GDM1 (cell line): ENCODE data around the gene RIPK4.

Experiments
- DNase-seq: peaks from one replicate; lab custom pipeline; 2025; lab: John Stamatoyannopoulos, UW

The RIPK4 gene

GRCh38 chr21:41691205-41692184 lies 75.4 kb downstream of the RIPK4 start:
- no peak for DNase-seq
